Muscle of back (tissue), 11 donors: Measurements from ENCODE around the gene SLC25A21. TPM values are rescaled to one million over a fixed set of nuclear protein-coding genes. Genes with fewer than 3 reads are reported as not detected.
"Not testable (repeated sequence)": the region's sequence is repeated elsewhere in the genome, so short reads cannot be mapped to it uniquely, and the experiment has no call there.

Source experiments
- DNase-seq, 3 donors: peaks; one replicate each; pipeline versions ENCODE4 v3.0.0 to v3.0.0-alpha.2; 2013
- polyA plus RNA-seq, 10 donors: library from polyadenylated mRNA; unstranded; fragments of 120-200 nt; gene quantifications; one replicate each; pipeline ENCODE4 v1.2.1, GENCODE V29; 2013; ENCODE audit not compliant: insufficient read length in 10 of 10

The SLC25A21 gene
- polyA plus RNA-seq, 10 donors = 1.3 to 2.2 (median 1.6) TPM

GRCh38 chr14:36988989-36989388 lies 183.4 kb downstream of the SLC25A21 start:
- DNase-seq = no peak

- no peak for DNase-seq
These were observed 183.8 kb downstream of the SLC25A21 start for GRCh38 chr14:36988568-36988967.

- DNase-seq = no peak
These were observed 186.0 kb downstream of the SLC25A21 start for GRCh38 chr14:36986407-36986806.

- DNase-seq = no peak
These were observed 190.4 kb downstream of the SLC25A21 start for GRCh38 chr14:36981832-36982529.

GRCh38 chr14:36980413-36980812 lies 192.0 kb downstream of the SLC25A21 start:
- not testable (repeated sequence) for DNase-seq

GRCh38 chr14:36979863-36980262 lies 192.5 kb downstream of the SLC25A21 start:
- no peak for DNase-seq

- no peak for DNase-seq
These were observed 195.8 kb downstream of the SLC25A21 start for GRCh38 chr14:36976571-36977023.

GRCh38 chr14:36975834-36976233 lies 196.6 kb downstream of the SLC25A21 start:
- DNase-seq = no peak

- no peak for DNase-seq
These were observed 197.4 kb downstream of the SLC25A21 start for GRCh38 chr14:36974985-36975384.

GRCh38 chr14:36973806-36974442 lies 198.5 kb downstream of the SLC25A21 start:
- DNase-seq = no peak

- DNase-seq = no peak
These were observed 201.0 kb downstream of the SLC25A21 start for GRCh38 chr14:36971263-36971855.

- no peak for DNase-seq
These were observed 204.4 kb downstream of the SLC25A21 start for GRCh38 chr14:36967892-36968555.

- no peak for DNase-seq
These were observed 216.4 kb downstream of the SLC25A21 start for GRCh38 chr14:36955967-36956366.

- no peak for DNase-seq
These were observed 217.0 kb downstream of the SLC25A21 start for GRCh38 chr14:36955376-36955775.

- DNase-seq = peak in 1 of 3 donors; percentile 33
These were observed 219.7 kb downstream of the SLC25A21 start for GRCh38 chr14:36952689-36953088.

GRCh38 chr14:36951380-36951911 lies 221.0 kb downstream of the SLC25A21 start:
- DNase-seq = no peak

- DNase-seq = no peak
These were observed 221.6 kb downstream of the SLC25A21 start for GRCh38 chr14:36950812-36951211.

- DNase-seq = no peak
These were observed 223.0 kb downstream of the SLC25A21 start for GRCh38 chr14:36949371-36949770.

GRCh38 chr14:36948157-36948859 lies 224.1 kb downstream of the SLC25A21 start:
- DNase-seq = no peak

GRCh38 chr14:36947362-36947761 lies 225.0 kb downstream of the SLC25A21 start:
- no peak for DNase-seq

- DNase-seq = no peak
These were observed 225.5 kb downstream of the SLC25A21 start for GRCh38 chr14:36946872-36947271.
